H1 (cell line): ENCODE data around the gene GPER1. TPM values are rescaled to one million over a fixed set of nuclear protein-coding genes. Genes with fewer than 3 reads are reported as not detected.

Experiments
- CEBPB ChIP-seq: IDR thresholded peaks from 2 replicates; pipeline ENCODE4 v1.6.1; 2012; ENCODE audit warnings: low read depth, low read length
- HDAC6 ChIP-seq: IDR thresholded peaks from one replicate; pipeline ENCODE4 v1.7.1; 2012; ENCODE audit warnings: low read depth, mild to moderate bottlenecking, inconsistent platforms, low read length, moderate library complexity
- KDM4A ChIP-seq: IDR thresholded peaks from one replicate; pipeline ENCODE4 v1.7.1; 2012; ENCODE audit warnings: low read depth, mild to moderate bottlenecking, moderate library complexity, low read length, inconsistent platforms; ENCODE audit not compliant: severe bottlenecking
- MAFK ChIP-seq: IDR thresholded peaks from 2 replicates; pipeline ENCODE4 v1.6.1; 2012; ENCODE audit warnings: low read depth, mild to moderate bottlenecking, improper control_type of control experiment, low read length
- NRF1 ChIP-seq: IDR thresholded peaks from 2 replicates; pipeline ENCODE4 v1.6.1; 2011; ENCODE audit warnings: mild to moderate bottlenecking, low read depth, low read length, improper control_type of control experiment
- SAP30 ChIP-seq: fragments of 300-600 bp; sonication (generic); IDR thresholded peaks from 2 replicates; pipeline ENCODE4 v1.7.1; 2012; ENCODE audit warnings: low read length, moderate library complexity, mild to moderate bottlenecking, inconsistent platforms; ENCODE audit not compliant: insufficient read depth, insufficient replicate concordance
- polyA plus RNA-seq, 7 experiments: library from polyadenylated mRNA; depleted of rRNA in 3 of 7; stranded (reverse) in 5 of 7; unstranded in 2 of 7; fragments of >200 nt in 5 of 7; fragments of 200-250 nt in 2 of 7; gene quantifications; 1 replicate in 5 of 7; 2 replicates in 1 of 7; 4 replicates in 1 of 7; pipeline versions ENCODE4 v1.2.1 to v1.2.3, GENCODE V29; 2011 to 2013; ENCODE audit warnings: missing spikeins in 2 of 7, mixed read lengths in 2 of 7
- total RNA-seq: library from RNA; stranded (reverse); fragmentation: NEBNext Ultra II Directional; extraction: Animal tissue kit (Norgen Biotek cat#: 25700); gene quantifications from 2 replicates; pipeline ENCODE4 v1.2.1, GENCODE V29; 2021
- TF ChIP-seq, protein P1 (sequence below): IDR thresholded peaks from 2 replicates; pipeline ENCODE4 v1.6.1; 2011; ENCODE audit warnings: low read depth, mild to moderate bottlenecking, low read length; ENCODE audit not compliant: insufficient read depth

GPER1 gene
- total and polyA plus RNA-seq, 2 of the 8 experiments (the other 6 are each of a cell fraction or from before 2014, with no cell fraction given) = 0.24 to 0.47 TPM

DNA sequence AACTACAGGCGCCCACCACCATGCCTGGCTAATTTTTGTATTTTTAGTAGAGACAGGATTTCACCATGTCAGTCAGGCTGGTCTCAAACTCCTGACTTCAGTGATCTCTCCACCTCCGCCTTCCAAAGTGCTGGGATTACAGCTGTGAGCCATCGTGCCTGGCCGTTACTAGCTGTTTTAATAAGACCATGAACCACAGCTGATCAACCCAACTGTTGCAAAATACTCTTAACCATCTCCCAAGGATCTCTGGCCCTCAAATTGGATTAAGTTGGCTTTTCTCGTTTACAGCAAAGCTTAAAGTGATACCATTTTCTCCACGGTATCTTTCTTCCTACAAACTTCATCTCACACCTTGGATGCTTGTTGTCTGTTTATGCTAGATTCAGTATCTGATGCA, 53.7 kb downstream of the GPER1 start (continued):
- TF ChIP-seq MAFK = no peak
- no peak for TF ChIP-seq NRF1
- no peak for TF ChIP-seq HDAC6
- no peak for TF ChIP-seq CEBPB
- TF ChIP-seq SAP30 = no peak
- TF ChIP-seq, protein P1, sequence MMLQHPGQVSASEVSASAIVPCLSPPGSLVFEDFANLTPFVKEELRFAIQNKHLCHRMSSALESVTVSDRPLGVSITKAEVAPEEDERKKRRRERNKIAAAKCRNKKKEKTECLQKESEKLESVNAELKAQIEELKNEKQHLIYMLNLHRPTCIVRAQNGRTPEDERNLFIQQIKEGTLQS = no peak
- TF ChIP-seq KDM4A = no peak
